Measurements from ENCODE around the gene ST7L. TPM values are rescaled to one million over a fixed set of nuclear protein-coding genes. Genes with fewer than 3 reads are reported as not detected.
A peak's percentile ranks its signal among the peaks of the same experiment; 100 is the strongest.

The ST7L gene
- total and polyA plus RNA-seq, 9 of the 15 experiments (the other 6 are each of a cell fraction or from before 2014, with no cell fraction given), result 9.0 to 32.5 (median 26.6) TPM

DNA sequence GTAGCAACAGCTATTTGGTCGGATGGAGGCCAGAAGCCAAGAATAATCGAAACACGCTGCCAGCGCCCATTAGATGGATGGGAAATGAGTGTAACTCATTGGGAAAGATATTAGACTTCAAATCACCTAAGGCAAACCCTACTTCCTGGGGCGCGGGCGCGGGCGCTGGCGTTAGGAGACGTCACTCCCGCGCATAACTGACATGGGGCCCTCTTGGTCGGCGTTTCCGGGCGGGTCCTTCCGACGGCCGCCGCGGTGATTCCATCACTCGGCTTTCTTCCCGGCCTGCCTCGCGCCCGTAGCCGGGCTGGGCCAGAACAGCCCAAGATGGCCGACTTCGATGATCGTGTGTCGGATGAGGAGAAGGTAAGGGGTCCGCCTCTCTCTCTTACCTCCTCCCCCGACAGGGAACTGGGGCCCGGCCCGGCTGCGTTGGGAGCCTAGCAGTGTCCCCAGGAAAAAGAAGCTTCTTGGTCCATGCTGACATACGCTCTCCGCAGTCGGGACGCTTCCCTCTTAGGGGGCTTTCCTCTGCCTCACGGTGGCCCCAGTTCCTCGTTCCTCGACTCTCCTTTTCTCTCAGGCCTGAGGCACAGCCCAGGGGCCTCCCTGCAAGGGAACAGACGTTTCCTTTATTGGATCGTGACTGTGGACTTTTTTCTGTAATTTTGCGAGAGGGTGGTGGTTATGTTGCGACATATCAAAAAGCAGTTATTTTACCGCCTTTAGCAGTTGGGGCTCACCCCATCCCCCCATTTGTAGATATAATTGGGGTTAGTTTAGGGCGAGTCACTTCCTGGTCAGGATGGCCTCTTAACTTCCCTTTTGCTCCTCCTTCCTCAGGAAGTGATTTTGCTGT lies 806 bp upstream of the ST7L start, which contains the start of gene CAPZA1 (continued):
- TF ChIP-seq MYBL2 (IDR thresholded peaks at IDR 0.05; ENCODE audit: low read depth) (peak; percentile 68), MYBL2 (CRISPR knock-in tag; IDR thresholded peaks at IDR 0.05; ENCODE audit: borderline replicate concordance) (no peak), CHD4 (IDR thresholded peaks at IDR 0.05; ENCODE audit: insufficient read depth, insufficient replicate concordance, low read depth, low read length, poor library complexity, severe bottlenecking) (no peak), FOXM1 (IDR thresholded peaks at IDR 0.05; ENCODE audit: low read depth) (no peak), FOXM1 (CRISPR knock-in tag; IDR thresholded peaks at IDR 0.05; ENCODE audit: low read depth) (peak; percentile 9; the same call in 1 of the 2 replicates), LARP7 (IDR thresholded peaks at IDR 0.05) (peak; percentile 78; the same call in 1 of the 2 replicates), GATA2 (CRISPR knock-in tag; IDR thresholded peaks at IDR 0.05) (no peak), OTX1 (CRISPR knock-in tag; IDR thresholded peaks at IDR 0.05) (peak; percentile 47; the same call in 1 of the 2 replicates), TAL1 (IDR thresholded peaks at IDR 0.05) (no peak), HDAC2 (IDR thresholded peaks at IDR 0.05) (peak; percentile 43; the same call in 1 of the 2 replicates), ZNF699 (CRISPR knock-in tag; IDR thresholded peaks at IDR 0.05; ENCODE audit: insufficient replicate concordance) (no peak), RUNX1 (IDR thresholded peaks at IDR 0.05; ENCODE audit: low read depth) (no peak), SAP30 (IDR thresholded peaks at IDR 0.05; ENCODE audit: borderline replicate concordance, insufficient read depth, low read depth, low read length, poor library complexity, severe bottlenecking) (peak; percentile 33)
- TF ChIP-seq, protein P1, sequence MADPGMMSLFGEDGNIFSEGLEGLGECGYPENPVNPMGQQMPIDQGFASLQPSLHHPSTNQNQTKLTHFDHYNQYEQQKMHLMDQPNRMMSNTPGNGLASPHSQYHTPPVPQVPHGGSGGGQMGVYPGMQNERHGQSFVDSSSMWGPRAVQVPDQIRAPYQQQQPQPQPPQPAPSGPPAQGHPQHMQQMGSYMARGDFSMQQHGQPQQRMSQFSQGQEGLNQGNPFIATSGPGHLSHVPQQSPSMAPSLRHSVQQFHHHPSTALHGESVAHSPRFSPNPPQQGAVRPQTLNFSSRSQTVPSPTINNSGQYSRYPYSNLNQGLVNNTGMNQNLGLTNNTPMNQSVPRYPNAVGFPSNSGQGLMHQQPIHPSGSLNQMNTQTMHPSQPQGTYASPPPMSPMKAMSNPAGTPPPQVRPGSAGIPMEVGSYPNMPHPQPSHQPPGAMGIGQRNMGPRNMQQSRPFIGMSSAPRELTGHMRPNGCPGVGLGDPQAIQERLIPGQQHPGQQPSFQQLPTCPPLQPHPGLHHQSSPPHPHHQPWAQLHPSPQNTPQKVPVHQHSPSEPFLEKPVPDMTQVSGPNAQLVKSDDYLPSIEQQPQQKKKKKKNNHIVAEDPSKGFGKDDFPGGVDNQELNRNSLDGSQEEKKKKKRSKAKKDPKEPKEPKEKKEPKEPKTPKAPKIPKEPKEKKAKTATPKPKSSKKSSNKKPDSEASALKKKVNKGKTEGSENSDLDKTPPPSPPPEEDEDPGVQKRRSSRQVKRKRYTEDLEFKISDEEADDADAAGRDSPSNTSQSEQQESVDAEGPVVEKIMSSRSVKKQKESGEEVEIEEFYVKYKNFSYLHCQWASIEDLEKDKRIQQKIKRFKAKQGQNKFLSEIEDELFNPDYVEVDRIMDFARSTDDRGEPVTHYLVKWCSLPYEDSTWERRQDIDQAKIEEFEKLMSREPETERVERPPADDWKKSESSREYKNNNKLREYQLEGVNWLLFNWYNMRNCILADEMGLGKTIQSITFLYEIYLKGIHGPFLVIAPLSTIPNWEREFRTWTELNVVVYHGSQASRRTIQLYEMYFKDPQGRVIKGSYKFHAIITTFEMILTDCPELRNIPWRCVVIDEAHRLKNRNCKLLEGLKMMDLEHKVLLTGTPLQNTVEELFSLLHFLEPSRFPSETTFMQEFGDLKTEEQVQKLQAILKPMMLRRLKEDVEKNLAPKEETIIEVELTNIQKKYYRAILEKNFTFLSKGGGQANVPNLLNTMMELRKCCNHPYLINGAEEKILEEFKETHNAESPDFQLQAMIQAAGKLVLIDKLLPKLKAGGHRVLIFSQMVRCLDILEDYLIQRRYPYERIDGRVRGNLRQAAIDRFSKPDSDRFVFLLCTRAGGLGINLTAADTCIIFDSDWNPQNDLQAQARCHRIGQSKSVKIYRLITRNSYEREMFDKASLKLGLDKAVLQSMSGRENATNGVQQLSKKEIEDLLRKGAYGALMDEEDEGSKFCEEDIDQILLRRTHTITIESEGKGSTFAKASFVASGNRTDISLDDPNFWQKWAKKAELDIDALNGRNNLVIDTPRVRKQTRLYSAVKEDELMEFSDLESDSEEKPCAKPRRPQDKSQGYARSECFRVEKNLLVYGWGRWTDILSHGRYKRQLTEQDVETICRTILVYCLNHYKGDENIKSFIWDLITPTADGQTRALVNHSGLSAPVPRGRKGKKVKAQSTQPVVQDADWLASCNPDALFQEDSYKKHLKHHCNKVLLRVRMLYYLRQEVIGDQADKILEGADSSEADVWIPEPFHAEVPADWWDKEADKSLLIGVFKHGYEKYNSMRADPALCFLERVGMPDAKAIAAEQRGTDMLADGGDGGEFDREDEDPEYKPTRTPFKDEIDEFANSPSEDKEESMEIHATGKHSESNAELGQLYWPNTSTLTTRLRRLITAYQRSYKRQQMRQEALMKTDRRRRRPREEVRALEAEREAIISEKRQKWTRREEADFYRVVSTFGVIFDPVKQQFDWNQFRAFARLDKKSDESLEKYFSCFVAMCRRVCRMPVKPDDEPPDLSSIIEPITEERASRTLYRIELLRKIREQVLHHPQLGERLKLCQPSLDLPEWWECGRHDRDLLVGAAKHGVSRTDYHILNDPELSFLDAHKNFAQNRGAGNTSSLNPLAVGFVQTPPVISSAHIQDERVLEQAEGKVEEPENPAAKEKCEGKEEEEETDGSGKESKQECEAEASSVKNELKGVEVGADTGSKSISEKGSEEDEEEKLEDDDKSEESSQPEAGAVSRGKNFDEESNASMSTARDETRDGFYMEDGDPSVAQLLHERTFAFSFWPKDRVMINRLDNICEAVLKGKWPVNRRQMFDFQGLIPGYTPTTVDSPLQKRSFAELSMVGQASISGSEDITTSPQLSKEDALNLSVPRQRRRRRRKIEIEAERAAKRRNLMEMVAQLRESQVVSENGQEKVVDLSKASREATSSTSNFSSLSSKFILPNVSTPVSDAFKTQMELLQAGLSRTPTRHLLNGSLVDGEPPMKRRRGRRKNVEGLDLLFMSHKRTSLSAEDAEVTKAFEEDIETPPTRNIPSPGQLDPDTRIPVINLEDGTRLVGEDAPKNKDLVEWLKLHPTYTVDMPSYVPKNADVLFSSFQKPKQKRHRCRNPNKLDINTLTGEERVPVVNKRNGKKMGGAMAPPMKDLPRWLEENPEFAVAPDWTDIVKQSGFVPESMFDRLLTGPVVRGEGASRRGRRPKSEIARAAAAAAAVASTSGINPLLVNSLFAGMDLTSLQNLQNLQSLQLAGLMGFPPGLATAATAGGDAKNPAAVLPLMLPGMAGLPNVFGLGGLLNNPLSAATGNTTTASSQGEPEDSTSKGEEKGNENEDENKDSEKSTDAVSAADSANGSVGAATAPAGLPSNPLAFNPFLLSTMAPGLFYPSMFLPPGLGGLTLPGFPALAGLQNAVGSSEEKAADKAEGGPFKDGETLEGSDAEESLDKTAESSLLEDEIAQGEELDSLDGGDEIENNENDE (IDR thresholded peaks at IDR 0.05; ENCODE audit: low read depth, low read length), result no peak
- TF ChIP-seq, protein P2, sequence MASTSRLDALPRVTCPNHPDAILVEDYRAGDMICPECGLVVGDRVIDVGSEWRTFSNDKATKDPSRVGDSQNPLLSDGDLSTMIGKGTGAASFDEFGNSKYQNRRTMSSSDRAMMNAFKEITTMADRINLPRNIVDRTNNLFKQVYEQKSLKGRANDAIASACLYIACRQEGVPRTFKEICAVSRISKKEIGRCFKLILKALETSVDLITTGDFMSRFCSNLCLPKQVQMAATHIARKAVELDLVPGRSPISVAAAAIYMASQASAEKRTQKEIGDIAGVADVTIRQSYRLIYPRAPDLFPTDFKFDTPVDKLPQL (IDR thresholded peaks at IDR 0.05; ENCODE audit: extremely low read depth, insufficient read length), result no peak

Measured in K562 (cell line).